NCI-H69 (cell line): ENCODE measurements around the gene ITGAL.
A peak's percentile ranks its signal among the peaks of the same experiment; 100 is the strongest.

ENCODE experiments used
- DNase-seq: peaks from one replicate; lab custom pipeline; 2025; lab: John Stamatoyannopoulos, UW

The ITGAL gene

GRCh38 chr16:30567160-30567990 is 94.8 kb downstream of the ITGAL start:
- peak; percentile 38 for DNase-seq

GRCh38 chr16:30567991-30568638 is 95.6 kb downstream of the ITGAL start:
- peak; percentile 72 for DNase-seq

- DNase-seq: peak; percentile 42
Observed at GRCh38 chr16:30569281-30569680, 96.7 kb downstream of the ITGAL start.

- DNase-seq: no peak
Observed at GRCh38 chr16:30569746-30570635, 97.4 kb downstream of the ITGAL start.

GRCh38 chr16:30570636-30571444 is 98.3 kb downstream of the ITGAL start:
- peak; percentile 69 for DNase-seq

GRCh38 chr16:30571445-30572322 is 99.1 kb downstream of the ITGAL start, which contains the start of gene ZNF688:
ZNF688 (minus strand) TSS chr16:30571714; CDS start chr16:30571629, 85 bp downstream.
- peak; percentile 99 for DNase-seq
